GM12878 (cell line): ENCODE results near the gene ANGPTL4. TPM values are rescaled to one million over a fixed set of nuclear protein-coding genes. Genes with fewer than 3 reads are reported as not detected.
A peak's percentile ranks its signal among the peaks of the same experiment; 100 is the strongest.

Source experiments
- BHLHE40 ChIP-seq, 2 experiments: fragments of 450-650 bp in 1 of 2; IDR thresholded peaks; 2 replicates each; pipeline ENCODE4 v1.6.1; 2011 to 2017; ENCODE audit warnings: low read depth in 2 of 2, borderline replicate concordance in 1 of 2, improper control_type of control experiment in 1 of 2, low read length in 1 of 2, mild to moderate bottlenecking in 1 of 2
- CBX3 ChIP-seq: fragments of 200-600 bp; sonication (generic); IDR thresholded peaks from 2 replicates; pipeline ENCODE4 v1.6.1; 2016; ENCODE audit warnings: low read depth, borderline replicate concordance
- CREM ChIP-seq: IDR thresholded peaks from 2 replicates; pipeline ENCODE4 v1.6.1; 2014; ENCODE audit warnings: antibody characterized with exemption, low read depth
- DPF2 ChIP-seq: fragments of 450-650 bp; IDR thresholded peaks from 2 replicates; pipeline ENCODE4 v1.6.1; 2017; ENCODE audit warnings: mild to moderate bottlenecking
- EED ChIP-seq: sonication (generic); IDR thresholded peaks from 2 replicates; pipeline ENCODE4 v1.6.1; 2016; ENCODE audit warnings: antibody characterized with exemption, low read depth
- HDGF ChIP-seq: fragments of 450-650 bp; IDR thresholded peaks from 2 replicates; pipeline ENCODE4 v1.6.1; 2016; ENCODE audit warnings: antibody characterized with exemption
- LARP7 ChIP-seq: fragments of 450-650 bp; IDR thresholded peaks from 2 replicates; pipeline ENCODE4 v1.6.1; 2017; ENCODE audit warnings: mild to moderate bottlenecking
- MXI1 ChIP-seq: fragments of 150-350 bp; IDR thresholded peaks from 2 replicates; pipeline ENCODE4 v1.6.1; 2011; ENCODE audit warnings: low read depth, mild to moderate bottlenecking, inconsistent platforms, low read length, improper control_type of control experiment
- NBN ChIP-seq: fragments of 450-650 bp; IDR thresholded peaks from 2 replicates; pipeline ENCODE4 v1.6.1; 2016
- NR2F1 ChIP-seq: fragments of 450-650 bp; conservative IDR thresholded peaks from 2 replicates; pipeline ENCODE4 v1.6.1; 2017; ENCODE audit warnings: mild to moderate bottlenecking
- ZNF207 ChIP-seq: fragments of 450-650 bp; IDR thresholded peaks from 2 replicates; pipeline ENCODE4 v1.6.1; 2014; ENCODE audit warnings: antibody characterized with exemption, mild to moderate bottlenecking, borderline replicate concordance
- polyA plus RNA-seq, 11 experiments: library from polyadenylated mRNA; depleted of rRNA in 4 of 11; unstranded in 6 of 11; stranded (reverse) in 5 of 11; fragments of >200 nt; fragmentation: Nextera tagmentation in 4 of 11; fragmentation: Illumina TruSeq in 1 of 11; extraction: Ambion mirVana in 4 of 11; extraction: Trizol in 1 of 11; gene quantifications; 1 replicate in 1 of 11; 2 replicates in 10 of 11; pipeline versions ENCODE4 v1.2.1 to v1.2.3, GENCODE V29; 2011 to 2016; ENCODE audit warnings: inconsistent platforms in 2 of 11, missing spikeins in 2 of 11, low read depth in 1 of 11
- total RNA-seq, 4 experiments: library from RNA; depleted of rRNA in 3 of 4; stranded (reverse); fragments of >200 nt in 3 of 4; fragmentation: Illumina TruSeq in 1 of 4; extraction: Trizol in 1 of 4; gene quantifications; 2 replicates each; pipeline versions ENCODE4 v1.2.1 to v1.2.3, GENCODE V29; 2013 to 2021
- TF ChIP-seq, protein P1 (sequence below): fragments of 450-650 bp; IDR thresholded peaks from 2 replicates; pipeline ENCODE4 v1.6.1; 2017; ENCODE audit warnings: mild to moderate bottlenecking, low read depth, inconsistent platforms; ENCODE audit not compliant: poor library complexity, severe bottlenecking
- TF ChIP-seq, protein P2 (sequence below): IDR thresholded peaks from 2 replicates; pipeline ENCODE4 v1.6.1; 2011; ENCODE audit warnings: mild to moderate bottlenecking, low read depth, low read length, moderate library complexity; ENCODE audit not compliant: insufficient replicate concordance
- TF ChIP-seq, protein P3 (sequence below): fragments of 450-650 bp; IDR thresholded peaks from 2 replicates; pipeline ENCODE4 v1.6.1; 2016; ENCODE audit warnings: mild to moderate bottlenecking, moderate library complexity, borderline replicate concordance
- TF ChIP-seq, protein P4 (sequence below), 3 experiments: IDR thresholded peaks in 2 of 3; conservative IDR thresholded peaks in 1 of 3; 2 replicates each; pipeline ENCODE4 v1.5.1; 2011; ENCODE audit warnings: low read depth in 3 of 3, low read length in 3 of 3, mild to moderate bottlenecking in 3 of 3, control low read depth in 2 of 3, moderate library complexity in 2 of 3, inconsistent platforms in 1 of 3, mixed read lengths in 1 of 3; ENCODE audit not compliant: control insufficient read depth in 2 of 3, insufficient read depth in 1 of 3; ENCODE audit errors: extremely low read depth in 1 of 3
- TF ChIP-seq, protein P5 (sequence below): IDR thresholded peaks from 2 replicates; pipeline ENCODE4 v1.6.1; 2012; ENCODE audit warnings: low read depth, low read length, improper control_type of control experiment
- TF ChIP-seq, protein P6 (sequence below): IDR thresholded peaks from 2 replicates; pipeline ENCODE4 v1.6.1; 2011; ENCODE audit warnings: low read depth, low read length, improper control_type of control experiment, borderline replicate concordance

Gene ANGPTL4
- total and polyA plus RNA-seq, 10 of the 15 experiments (the other 5 are each of a cell fraction or from before 2014, with no cell fraction given) = 0.45 TPM; not detected in 9

DNA sequence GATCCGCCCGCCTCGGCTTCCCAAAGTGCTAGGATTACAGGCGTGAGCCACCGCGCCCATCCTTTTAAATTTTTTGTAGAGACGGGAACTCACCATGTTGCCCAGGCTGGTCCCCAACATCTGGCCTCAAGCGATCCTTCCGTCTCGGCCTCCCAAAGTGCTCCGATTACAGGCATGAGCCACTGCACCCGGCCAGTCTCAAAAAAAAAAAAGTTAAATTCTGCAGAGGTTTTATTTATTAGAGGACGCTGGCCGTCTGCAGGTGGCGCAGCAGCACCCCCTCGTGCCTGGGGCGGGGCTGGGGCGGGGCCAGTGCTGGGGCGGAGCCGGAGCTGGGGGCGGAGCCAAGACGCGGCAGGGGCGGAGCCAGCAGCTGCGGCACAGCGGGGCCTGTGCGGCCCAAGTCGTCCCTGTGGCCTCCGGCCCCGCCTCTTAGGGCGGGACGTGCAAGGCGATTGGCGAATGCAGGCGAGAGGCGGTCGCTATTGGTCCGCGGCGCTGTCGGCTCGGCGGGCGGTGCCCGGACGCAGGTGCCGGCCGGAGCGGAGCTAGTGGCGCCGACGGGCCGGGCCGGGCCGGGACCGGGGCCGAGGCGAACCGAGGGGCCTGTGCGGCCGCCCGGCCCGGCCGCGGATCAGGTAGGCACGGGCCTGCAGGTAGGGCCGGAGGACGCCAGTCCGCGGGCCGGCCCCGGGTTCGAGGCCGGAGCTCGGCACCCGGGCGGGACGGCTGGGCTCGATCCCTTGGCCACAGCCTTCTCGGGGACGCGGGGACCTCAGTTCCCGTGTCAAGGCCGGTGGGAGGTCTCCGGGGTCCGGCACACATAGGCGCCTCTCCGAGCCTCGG lies 49.1 kb downstream of the ANGPTL4 start, which contains the start of gene MARCHF2 (continued):
- TF ChIP-seq NBN = no peak
- TF ChIP-seq MXI1 = no peak
- TF ChIP-seq, protein P1, sequence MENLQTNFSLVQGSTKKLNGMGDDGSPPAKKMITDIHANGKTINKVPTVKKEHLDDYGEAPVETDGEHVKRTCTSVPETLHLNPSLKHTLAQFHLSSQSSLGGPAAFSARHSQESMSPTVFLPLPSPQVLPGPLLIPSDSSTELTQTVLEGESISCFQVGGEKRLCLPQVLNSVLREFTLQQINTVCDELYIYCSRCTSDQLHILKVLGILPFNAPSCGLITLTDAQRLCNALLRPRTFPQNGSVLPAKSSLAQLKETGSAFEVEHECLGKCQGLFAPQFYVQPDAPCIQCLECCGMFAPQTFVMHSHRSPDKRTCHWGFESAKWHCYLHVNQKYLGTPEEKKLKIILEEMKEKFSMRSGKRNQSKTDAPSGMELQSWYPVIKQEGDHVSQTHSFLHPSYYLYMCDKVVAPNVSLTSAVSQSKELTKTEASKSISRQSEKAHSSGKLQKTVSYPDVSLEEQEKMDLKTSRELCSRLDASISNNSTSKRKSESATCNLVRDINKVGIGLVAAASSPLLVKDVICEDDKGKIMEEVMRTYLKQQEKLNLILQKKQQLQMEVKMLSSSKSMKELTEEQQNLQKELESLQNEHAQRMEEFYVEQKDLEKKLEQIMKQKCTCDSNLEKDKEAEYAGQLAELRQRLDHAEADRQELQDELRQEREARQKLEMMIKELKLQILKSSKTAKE = no peak
- peak; percentile 93 for TF ChIP-seq DPF2
- TF ChIP-seq ZNF207 = peak; percentile 34; the same call in 1 of the 2 replicates
- TF ChIP-seq, protein P2, sequence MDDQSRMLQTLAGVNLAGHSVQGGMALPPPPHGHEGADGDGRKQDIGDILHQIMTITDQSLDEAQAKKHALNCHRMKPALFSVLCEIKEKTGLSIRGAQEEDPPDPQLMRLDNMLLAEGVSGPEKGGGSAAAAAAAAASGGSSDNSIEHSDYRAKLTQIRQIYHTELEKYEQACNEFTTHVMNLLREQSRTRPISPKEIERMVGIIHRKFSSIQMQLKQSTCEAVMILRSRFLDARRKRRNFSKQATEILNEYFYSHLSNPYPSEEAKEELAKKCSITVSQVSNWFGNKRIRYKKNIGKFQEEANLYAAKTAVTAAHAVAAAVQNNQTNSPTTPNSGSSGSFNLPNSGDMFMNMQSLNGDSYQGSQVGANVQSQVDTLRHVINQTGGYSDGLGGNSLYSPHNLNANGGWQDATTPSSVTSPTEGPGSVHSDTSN = peak; percentile 94
- TF ChIP-seq EED = no peak
- no peak for TF ChIP-seq HDGF
- TF ChIP-seq, protein P3, sequence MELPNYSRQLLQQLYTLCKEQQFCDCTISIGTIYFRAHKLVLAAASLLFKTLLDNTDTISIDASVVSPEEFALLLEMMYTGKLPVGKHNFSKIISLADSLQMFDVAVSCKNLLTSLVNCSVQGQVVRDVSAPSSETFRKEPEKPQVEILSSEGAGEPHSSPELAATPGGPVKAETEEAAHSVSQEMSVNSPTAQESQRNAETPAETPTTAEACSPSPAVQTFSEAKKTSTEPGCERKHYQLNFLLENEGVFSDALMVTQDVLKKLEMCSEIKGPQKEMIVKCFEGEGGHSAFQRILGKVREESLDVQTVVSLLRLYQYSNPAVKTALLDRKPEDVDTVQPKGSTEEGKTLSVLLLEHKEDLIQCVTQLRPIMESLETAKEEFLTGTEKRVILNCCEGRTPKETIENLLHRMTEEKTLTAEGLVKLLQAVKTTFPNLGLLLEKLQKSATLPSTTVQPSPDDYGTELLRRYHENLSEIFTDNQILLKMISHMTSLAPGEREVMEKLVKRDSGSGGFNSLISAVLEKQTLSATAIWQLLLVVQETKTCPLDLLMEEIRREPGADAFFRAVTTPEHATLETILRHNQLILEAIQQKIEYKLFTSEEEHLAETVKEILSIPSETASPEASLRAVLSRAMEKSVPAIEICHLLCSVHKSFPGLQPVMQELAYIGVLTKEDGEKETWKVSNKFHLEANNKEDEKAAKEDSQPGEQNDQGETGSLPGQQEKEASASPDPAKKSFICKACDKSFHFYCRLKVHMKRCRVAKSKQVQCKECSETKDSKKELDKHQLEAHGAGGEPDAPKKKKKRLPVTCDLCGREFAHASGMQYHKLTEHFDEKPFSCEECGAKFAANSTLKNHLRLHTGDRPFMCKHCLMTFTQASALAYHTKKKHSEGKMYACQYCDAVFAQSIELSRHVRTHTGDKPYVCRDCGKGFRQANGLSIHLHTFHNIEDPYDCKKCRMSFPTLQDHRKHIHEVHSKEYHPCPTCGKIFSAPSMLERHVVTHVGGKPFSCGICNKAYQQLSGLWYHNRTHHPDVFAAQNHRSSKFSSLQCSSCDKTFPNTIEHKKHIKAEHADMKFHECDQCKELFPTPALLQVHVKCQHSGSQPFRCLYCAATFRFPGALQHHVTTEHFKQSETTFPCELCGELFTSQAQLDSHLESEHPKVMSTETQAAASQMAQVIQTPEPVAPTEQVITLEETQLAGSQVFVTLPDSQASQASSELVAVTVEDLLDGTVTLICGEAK = no peak
- TF ChIP-seq, protein P4, sequence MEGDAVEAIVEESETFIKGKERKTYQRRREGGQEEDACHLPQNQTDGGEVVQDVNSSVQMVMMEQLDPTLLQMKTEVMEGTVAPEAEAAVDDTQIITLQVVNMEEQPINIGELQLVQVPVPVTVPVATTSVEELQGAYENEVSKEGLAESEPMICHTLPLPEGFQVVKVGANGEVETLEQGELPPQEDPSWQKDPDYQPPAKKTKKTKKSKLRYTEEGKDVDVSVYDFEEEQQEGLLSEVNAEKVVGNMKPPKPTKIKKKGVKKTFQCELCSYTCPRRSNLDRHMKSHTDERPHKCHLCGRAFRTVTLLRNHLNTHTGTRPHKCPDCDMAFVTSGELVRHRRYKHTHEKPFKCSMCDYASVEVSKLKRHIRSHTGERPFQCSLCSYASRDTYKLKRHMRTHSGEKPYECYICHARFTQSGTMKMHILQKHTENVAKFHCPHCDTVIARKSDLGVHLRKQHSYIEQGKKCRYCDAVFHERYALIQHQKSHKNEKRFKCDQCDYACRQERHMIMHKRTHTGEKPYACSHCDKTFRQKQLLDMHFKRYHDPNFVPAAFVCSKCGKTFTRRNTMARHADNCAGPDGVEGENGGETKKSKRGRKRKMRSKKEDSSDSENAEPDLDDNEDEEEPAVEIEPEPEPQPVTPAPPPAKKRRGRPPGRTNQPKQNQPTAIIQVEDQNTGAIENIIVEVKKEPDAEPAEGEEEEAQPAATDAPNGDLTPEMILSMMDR (IDR thresholded peaks at IDR 0.05 in 2 of 3, conservative IDR thresholded peaks at IDR 0.05 in 1 of 3; ENCODE audit: control insufficient read depth in 2 of 3, extremely low read depth in 1 of 3, insufficient read depth in 1 of 3, low read depth in 3 of 3, low read length in 3 of 3) = peak; percentile 40 to 70 (median 66)
- TF ChIP-seq, protein P5, sequence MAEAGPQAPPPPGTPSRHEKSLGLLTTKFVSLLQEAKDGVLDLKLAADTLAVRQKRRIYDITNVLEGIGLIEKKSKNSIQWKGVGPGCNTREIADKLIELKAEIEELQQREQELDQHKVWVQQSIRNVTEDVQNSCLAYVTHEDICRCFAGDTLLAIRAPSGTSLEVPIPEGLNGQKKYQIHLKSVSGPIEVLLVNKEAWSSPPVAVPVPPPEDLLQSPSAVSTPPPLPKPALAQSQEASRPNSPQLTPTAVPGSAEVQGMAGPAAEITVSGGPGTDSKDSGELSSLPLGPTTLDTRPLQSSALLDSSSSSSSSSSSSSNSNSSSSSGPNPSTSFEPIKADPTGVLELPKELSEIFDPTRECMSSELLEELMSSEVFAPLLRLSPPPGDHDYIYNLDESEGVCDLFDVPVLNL = no peak
- TF ChIP-seq, protein P6, sequence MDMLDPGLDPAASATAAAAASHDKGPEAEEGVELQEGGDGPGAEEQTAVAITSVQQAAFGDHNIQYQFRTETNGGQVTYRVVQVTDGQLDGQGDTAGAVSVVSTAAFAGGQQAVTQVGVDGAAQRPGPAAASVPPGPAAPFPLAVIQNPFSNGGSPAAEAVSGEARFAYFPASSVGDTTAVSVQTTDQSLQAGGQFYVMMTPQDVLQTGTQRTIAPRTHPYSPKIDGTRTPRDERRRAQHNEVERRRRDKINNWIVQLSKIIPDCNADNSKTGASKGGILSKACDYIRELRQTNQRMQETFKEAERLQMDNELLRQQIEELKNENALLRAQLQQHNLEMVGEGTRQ = no peak
- peak; percentile 89 for TF ChIP-seq LARP7
- peak; percentile 88 to 92 for TF ChIP-seq BHLHE40 (IDR thresholded peaks at IDR 0.05; ENCODE audit: borderline replicate concordance in 1 of 2, low read depth in 2 of 2, low read length in 1 of 2)
- no peak; the same call in 1 of the 2 replicates for TF ChIP-seq CREM
- no peak for TF ChIP-seq CBX3
- TF ChIP-seq NR2F1 = peak; percentile 57; the same call in 1 of the 2 replicates
